GM19099 (cell line): ENCODE data around the gene AKT1.

Experiments used
- POLR2A ChIP-seq: IDR thresholded peaks from 3 replicates; pipeline ENCODE4 v1.6.1; 2011; ENCODE audit warnings: low read depth; ENCODE audit not compliant: insufficient read length; ENCODE audit errors: extremely low read depth

The AKT1 gene

GRCh38 chr14:104725772-104726548 is 69.6 kb downstream of the AKT1 start:
- TF ChIP-seq POLR2A = no peak

DNA sequence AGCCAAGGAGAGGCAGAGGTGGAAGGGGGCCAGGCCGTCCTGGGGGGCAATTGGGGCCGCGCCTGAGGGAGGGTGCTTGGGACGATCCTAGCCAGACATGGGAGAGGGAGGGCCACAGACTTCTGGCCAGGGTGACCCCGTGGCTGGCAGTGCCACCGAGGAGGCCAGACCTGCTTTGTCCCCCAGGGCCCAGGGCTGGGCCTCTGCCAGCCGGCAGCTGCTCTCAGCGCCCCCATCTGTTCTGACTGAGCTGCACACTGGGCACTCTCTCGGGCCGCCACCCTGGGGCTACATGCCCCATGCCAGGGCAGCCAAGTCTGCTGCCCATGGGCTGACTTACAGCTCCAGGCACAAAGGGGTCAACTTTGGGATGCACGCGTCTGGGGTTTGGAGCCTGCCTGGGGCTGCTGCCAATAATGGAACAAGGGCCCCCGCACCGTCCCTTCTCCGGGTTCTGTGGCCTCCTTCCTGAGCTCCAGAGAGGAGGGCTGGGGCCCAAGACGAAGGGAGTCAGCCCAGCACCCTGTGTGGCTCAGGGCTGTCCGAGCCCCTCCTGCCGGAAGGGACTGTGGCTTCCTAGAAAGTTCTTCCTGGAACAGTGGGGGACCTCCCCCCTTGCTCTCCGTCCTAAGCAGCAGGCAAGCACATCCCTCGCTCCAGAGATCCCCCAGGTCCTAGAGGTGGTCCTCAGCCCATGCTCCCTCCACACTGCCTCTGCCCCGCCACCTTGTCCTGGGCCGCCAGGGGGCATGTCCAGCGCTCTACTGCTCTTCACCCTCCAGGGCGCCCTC is 70.4 kb downstream of the AKT1 start:
- TF ChIP-seq POLR2A = no peak

DNA sequence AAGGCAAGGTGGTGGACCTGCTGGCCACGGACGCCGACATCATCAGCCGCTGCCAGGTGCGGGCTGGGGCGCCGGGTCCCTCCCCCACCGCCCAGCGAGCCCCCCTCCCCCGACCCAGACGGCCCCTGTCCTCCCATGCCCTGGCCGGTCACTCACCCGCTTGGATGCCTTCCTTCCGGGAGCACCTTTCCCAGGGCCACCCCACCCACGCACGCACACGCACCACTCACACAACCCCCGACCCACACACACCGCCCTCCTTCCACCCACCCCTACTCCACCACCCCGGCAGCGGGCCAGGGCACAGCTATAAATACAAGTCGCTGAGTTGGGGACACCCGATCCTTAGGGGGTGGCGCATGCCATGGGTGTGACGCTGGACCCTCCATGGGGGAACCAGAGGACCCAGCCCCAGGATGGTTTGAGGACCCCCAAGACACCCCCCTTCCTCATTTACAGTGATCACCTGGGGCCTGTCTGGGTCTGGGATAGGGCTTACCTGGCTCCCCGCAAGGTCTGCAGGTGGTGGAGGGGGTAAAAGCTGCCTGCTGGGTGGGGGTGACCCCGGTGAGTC is 71.1 kb downstream of the AKT1 start:
- no peak for TF ChIP-seq POLR2A

GRCh38 chr14:104723651-104724406 is 71.7 kb downstream of the AKT1 start, which contains the start of gene ADSS1:
Gene ADSS1, plus strand, starts transcription at chr14:104724229. Its CDS starts 42 bp downstream, at chr14:104724271.
- peak; percentile 26 for TF ChIP-seq POLR2A

GRCh38 chr14:104722938-104723650 is 72.5 kb downstream of the AKT1 start:
- TF ChIP-seq POLR2A = no peak

DNA sequence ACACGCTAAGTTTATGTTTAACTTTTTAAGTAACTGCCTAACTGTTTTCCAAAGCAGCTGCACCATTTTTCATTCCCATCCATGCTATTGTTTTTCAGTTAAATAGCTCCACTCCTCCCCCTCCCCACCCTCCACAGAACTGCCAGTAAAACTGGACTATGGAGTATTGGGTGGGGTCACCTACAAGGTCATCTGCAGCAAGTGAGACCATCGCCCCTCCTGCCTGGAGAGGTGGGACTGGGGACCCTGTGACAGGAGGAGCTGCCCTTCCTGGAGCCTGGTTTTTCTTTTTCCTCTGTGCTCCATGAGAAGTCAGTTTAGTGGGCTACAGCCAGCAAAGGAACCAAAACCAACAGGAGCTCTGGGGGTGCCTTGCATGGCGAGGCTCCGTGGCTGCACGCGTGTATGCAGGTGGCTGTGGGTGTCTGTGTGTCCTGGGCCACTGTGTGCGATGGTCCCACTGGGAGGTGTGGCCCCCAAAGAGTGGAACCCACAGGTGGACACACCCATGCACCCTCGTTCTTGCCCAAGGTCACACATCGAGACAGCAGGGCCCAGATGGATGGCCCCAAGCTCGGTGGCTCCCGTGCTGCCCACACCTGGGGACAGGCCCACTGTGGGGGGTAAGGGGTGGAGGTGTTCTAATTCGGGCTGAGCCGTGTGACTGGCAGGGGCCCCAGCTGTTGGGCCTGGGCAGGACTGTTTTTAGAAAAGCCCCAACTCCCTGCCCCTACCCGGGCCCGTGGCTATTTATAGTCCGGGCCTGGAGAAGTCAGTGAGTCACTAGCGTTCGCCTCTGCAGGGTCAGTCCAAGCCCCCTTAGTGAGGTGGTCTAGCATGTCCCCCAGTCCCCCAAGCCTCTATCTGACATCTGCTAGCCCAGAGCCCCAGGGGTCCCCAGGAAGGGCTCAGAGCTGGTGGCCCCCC is 73.8 kb downstream of the AKT1 start:
- no peak for TF ChIP-seq POLR2A
